ENCODE results near the gene AHRR. TPM values are rescaled to one million over a fixed set of nuclear protein-coding genes. Genes with fewer than 3 reads are reported as not detected.

AHRR gene
- total RNA-seq, 2 donors from 2014 or later, result 0.26 to 0.33 TPM

- Histone ChIP-seq H3K27me3 (no peaks in the 10 kb centered on the region), H3K27ac (no peak overlapping the region), H3K4me3 (no peak overlapping the region), H3K4me1 (peaks cover 10% of the 10 kb centered on the region), H3K36me3 (replicated peaks in 1 of 2; ENCODE audit: insufficient read depth in 1 of 2, low read depth in 2 of 2) (peaks cover 0 to 21% of the 10 kb centered on the region in 2 donors), H3K9me3 (peaks cover 0 to 9% (median 0%) of the 10 kb centered on the region in 3 donors)
- peak in 2 of 4 donors; percentile 10 to 69 for DNase-seq
- ATAC-seq, result no peak
- intact Hi-C loops (cut with DNase I), result no loop called here
- 82 to 84% methylated on average over 21 of the region's 21 CpGs for WGBS, 2 donors
- TF ChIP-seq CTCF (IDR thresholded peaks at IDR 0.05), result no peak
- no peak for TF ChIP-seq POLR2A (IDR thresholded peaks at IDR 0.05)
Observed at GRCh38 chr5:448061-448765, 126.7 kb downstream of the AHRR start.

GRCh38 chr5:448766-449090, 127.2 kb downstream of the AHRR start:
- Histone ChIP-seq H3K9me3 (peaks cover 0 to 9% (median 0%) of the 10 kb centered on the region in 3 donors), H3K4me1 (peaks cover 9% of the 10 kb centered on the region), H3K27me3 (no peaks in the 10 kb centered on the region), H3K27ac (no peak overlapping the region), H3K36me3 (replicated peaks in 1 of 2; ENCODE audit: insufficient read depth in 1 of 2, low read depth in 2 of 2) (peaks cover 0 to 25% of the 10 kb centered on the region in 2 donors), H3K4me3 (no peak overlapping the region)
- DNase-seq (no peak), ATAC-seq (no peak)
- TF ChIP-seq CTCF (IDR thresholded peaks at IDR 0.05) (no peak), POLR2A (IDR thresholded peaks at IDR 0.05) (no peak)
- intact Hi-C loops (cut with DNase I), result no loop called here
- WGBS, 2 donors, result 84 to 90% methylated on average over 12 of the region's 12 CpGs

- H3K9me3 ChIP-seq, result peaks cover 0 to 9% (median 0%) of the 10 kb centered on the region in 3 donors
- intact Hi-C loops (cut with DNase I), result no loop called here
- H3K36me3 ChIP-seq (replicated peaks in 1 of 2; ENCODE audit: insufficient read depth in 1 of 2, low read depth in 2 of 2), result peaks cover 0 to 29% of the 10 kb centered on the region in 2 donors
- peaks cover 4% of the 10 kb centered on the region for H3K4me1 ChIP-seq
- no peak overlapping the region for H3K27ac ChIP-seq
- no peak overlapping the region for H3K4me3 ChIP-seq
- DNase-seq, result no peak
- TF ChIP-seq CTCF (IDR thresholded peaks at IDR 0.05) (no peak), POLR2A (IDR thresholded peaks at IDR 0.05) (no peak)
- H3K27me3 ChIP-seq, result no peaks in the 10 kb centered on the region
- no peak for ATAC-seq
- 96% methylated on average over 5 of the region's 5 CpGs for WGBS, 2 donors
Observed at GRCh38 chr5:449151-449550, 127.6 kb downstream of the AHRR start.

- TF ChIP-seq CTCF (IDR thresholded peaks at IDR 0.05), result no peak
- no peak for TF ChIP-seq POLR2A (IDR thresholded peaks at IDR 0.05)
- WGBS, 2 donors, result 86 to 97% methylated on average over 5 of the region's 5 CpGs
- ATAC-seq (no peak), DNase-seq (no peak)
- H3K36me3 ChIP-seq (replicated peaks in 1 of 2; ENCODE audit: insufficient read depth in 1 of 2, low read depth in 2 of 2), result peaks cover 0 to 35% of the 10 kb centered on the region in 2 donors
- H3K27me3 ChIP-seq, result no peaks in the 10 kb centered on the region
- no peak overlapping the region for H3K27ac ChIP-seq
- peaks cover 0 to 9% (median 0%) of the 10 kb centered on the region in 3 donors for H3K9me3 ChIP-seq
- no peak overlapping the region for H3K4me3 ChIP-seq
- intact Hi-C loops (cut with DNase I), result no loop called here
- no peaks in the 10 kb centered on the region for H3K4me1 ChIP-seq
Observed at GRCh38 chr5:451587-452458, 130.3 kb downstream of the AHRR start.
